Measurements from ENCODE around the gene RHO. TPM values are rescaled to one million over a fixed set of nuclear protein-coding genes. Genes with fewer than 3 reads are reported as not detected.

RHO gene
- total RNA-seq, 2 donors from 2014 or later: not detected

- intact Hi-C loops (cut with DNase I): no loop called here
- Histone ChIP-seq H3K27ac (no peak overlapping the region), H3K27me3 (no peaks in the 10 kb centered on the region), H3K4me3 (no peak overlapping the region), H3K4me1 (no peaks in the 10 kb centered on the region), H3K36me3 (replicated peaks in 1 of 2; ENCODE audit: insufficient read depth in 1 of 2, low read depth in 2 of 2) (no peaks in the 10 kb centered on the region), H3K9me3 (no peaks in the 10 kb centered on the region)
- DNase-seq (no peak), ATAC-seq (no peak)
- WGBS, 2 donors: 64 to 72% methylated on average over 7 to 8 of the region's 8 CpGs
- TF ChIP-seq POLR2A (IDR thresholded peaks at IDR 0.05) (no peak), CTCF (IDR thresholded peaks at IDR 0.05) (no peak)
These were observed 3.0 kb upstream of the RHO start for GRCh38 chr3:129525341-129525968.

- intact Hi-C loops (cut with DNase I): no loop called here
- no peaks in the 10 kb centered on the region for H3K36me3 ChIP-seq (replicated peaks in 1 of 2; ENCODE audit: insufficient read depth in 1 of 2, low read depth in 2 of 2)
- H3K4me1 ChIP-seq: no peaks in the 10 kb centered on the region
- no peaks in the 10 kb centered on the region for H3K9me3 ChIP-seq
- DNase-seq (peak in 1 of 4 donors; percentile 45), ATAC-seq (no peak)
- H3K27me3 ChIP-seq: no peaks in the 10 kb centered on the region
- H3K4me3 ChIP-seq: no peak overlapping the region
- 71 to 72% methylated on average over 8 to 12 of the region's 12 CpGs for WGBS, 2 donors
- H3K27ac ChIP-seq: no peak overlapping the region
- no peak for TF ChIP-seq POLR2A (IDR thresholded peaks at IDR 0.05)
- no peak for TF ChIP-seq CTCF (IDR thresholded peaks at IDR 0.05)
These were observed 2.1 kb upstream of the RHO start for GRCh38 chr3:129526121-129526900.

GRCh38 chr3:129527262-129527661 is 1.2 kb upstream of the RHO start:
- Histone ChIP-seq H3K27ac (no peak overlapping the region), H3K27me3 (no peaks in the 10 kb centered on the region), H3K4me1 (no peaks in the 10 kb centered on the region), H3K9me3 (no peaks in the 10 kb centered on the region), H3K36me3 (replicated peaks in 1 of 2; ENCODE audit: insufficient read depth in 1 of 2, low read depth in 2 of 2) (no peaks in the 10 kb centered on the region), H3K4me3 (no peak overlapping the region)
- DNase-seq (no peak), ATAC-seq (no peak)
- intact Hi-C loops (cut with DNase I): no loop called here
- no peak for TF ChIP-seq CTCF (IDR thresholded peaks at IDR 0.05)
- TF ChIP-seq POLR2A (IDR thresholded peaks at IDR 0.05): no peak
- 90 to 91% methylated on average over 8 to 11 of the region's 11 CpGs for WGBS, 2 donors

GRCh38 chr3:129529436-129530210 is 1.2 kb downstream of the RHO start:
- 79 to 88% methylated on average over 11 to 12 of the region's 12 CpGs for WGBS, 2 donors
- ATAC-seq (no peak), DNase-seq (no peak)
- H3K27ac ChIP-seq: no peak overlapping the region
- peaks cover 7% of the 10 kb centered on the region for H3K4me1 ChIP-seq
- no peak for TF ChIP-seq POLR2A (IDR thresholded peaks at IDR 0.05)
- no peak for TF ChIP-seq CTCF (IDR thresholded peaks at IDR 0.05)
- intact Hi-C loops (cut with DNase I): no loop called here
- no peak overlapping the region for H3K4me3 ChIP-seq
- H3K9me3 ChIP-seq: no peaks in the 10 kb centered on the region
- no peaks in the 10 kb centered on the region for H3K27me3 ChIP-seq
- H3K36me3 ChIP-seq (replicated peaks in 1 of 2; ENCODE audit: insufficient read depth in 1 of 2, low read depth in 2 of 2): no peaks in the 10 kb centered on the region

Data from body of pancreas (tissue), 4 donors.